ENCODE results near the gene MAML2. TPM values are rescaled to one million over a fixed set of nuclear protein-coding genes. Genes with fewer than 3 reads are reported as not detected.

MAML2 gene
- 31.2 and 33.4 TPM in 2 replicates for total RNA-seq

DNA sequence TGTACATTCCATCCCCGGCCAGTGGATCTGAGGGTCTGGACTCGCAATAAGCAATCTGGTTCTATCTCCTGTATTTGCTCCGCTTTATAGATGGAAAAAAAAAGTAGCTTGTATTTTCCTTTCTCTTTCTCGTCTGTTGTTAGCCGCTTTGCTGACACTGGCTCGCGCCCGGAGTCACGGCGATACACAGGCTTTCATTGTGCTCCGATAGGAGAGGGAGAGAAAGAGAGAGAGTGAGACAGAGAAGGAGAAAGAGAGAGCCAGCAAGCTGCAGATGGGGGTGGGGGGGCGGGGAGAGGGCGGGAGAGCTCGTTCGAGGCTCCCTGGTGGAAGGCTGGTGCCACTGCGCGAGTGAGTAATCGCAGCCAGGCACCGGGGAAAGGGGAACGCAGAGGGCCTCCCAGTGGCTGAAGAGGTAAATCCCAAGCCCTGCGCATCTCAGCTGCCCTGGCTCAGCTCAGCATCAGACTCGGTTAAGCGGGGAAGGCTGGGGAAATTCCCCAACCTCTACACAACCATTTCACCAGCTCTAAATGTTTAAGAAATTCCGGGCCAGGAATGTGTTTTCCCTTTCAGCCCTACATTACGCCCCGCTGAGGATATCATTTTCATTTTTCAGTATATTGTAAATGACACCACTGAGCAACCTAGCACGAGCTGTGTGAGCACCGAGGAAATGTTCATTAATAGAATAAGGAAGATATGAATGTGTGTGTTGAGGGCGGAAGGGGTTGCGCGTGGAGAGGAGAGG lies at the start of gene MAML2:
Gene MAML2, minus strand, starts transcription at position 235 of the 751 bp plus-strand sequence. CDS start 1,300 bp downstream, outside the sequence.

DNA sequence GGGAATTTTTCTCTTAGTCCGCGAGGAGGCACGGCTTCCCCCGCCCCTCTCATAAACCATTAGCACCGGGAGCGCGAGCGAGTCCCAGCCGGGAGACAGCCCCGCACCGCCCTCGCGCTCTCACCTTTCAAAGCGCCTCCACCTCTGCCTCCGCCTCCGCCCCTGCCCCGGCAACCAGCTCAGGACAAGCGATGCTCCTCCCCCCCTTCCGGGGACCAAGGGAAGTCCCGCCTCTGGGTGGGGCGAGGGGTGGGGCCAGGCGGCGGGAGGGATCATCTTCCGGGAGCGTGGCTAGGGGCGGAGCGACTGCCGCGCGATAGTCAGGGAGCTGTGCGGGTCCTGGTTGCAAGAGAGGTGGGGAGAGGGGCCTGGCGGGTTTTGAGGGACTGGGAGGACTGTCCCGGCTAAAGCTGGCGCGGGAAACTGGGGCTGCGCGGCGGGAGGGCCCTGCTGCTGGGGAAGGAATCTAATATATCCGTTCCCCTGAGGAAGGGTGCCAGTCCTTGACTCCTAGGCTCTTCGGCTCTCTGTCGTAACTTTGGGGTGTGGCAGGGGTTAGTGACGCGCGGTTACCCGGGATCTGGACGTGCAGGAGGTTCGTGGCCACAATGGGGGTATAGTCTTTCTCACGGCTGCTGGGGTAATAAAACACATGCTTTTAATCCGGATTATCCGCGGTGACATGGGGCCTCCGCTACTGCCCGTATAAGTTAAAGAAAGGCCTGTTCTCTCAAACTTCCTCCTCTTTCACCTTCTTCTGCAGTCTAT lies 46.9 kb upstream of the MAML2 start, which contains the start of the genes CCDC82 and JRKL:
Gene CCDC82, minus strand, starts transcription at position 193 of the 768 bp plus-strand sequence. CDS start 5,165 bp downstream, outside the sequence.
Gene JRKL, plus strand, starts transcription at position 294 of the 768 bp plus-strand sequence. CDS start 637 bp downstream, outside the sequence.

Small RNA genes within 50 kb of the gene (small RNA-seq; reads per million reads assigned to genes)
- gene MIR1260B = not detected

Other genes starting within 250 kb of the MAML2 start
- 12.9 and 16.9 TPM in 2 replicates for gene CCDC82, start 46.7 kb upstream of the MAML2 start, total RNA-seq
- 9.0 and 9.1 TPM in 2 replicates for gene JRKL, start 46.8 kb upstream of the MAML2 start, total RNA-seq

All from hair follicle dermal papilla cell (primary cell).